ENCODE results near the gene PIGN. TPM values are rescaled to one million over a fixed set of nuclear protein-coding genes. Genes with fewer than 3 reads are reported as not detected.

The PIGN gene
- total RNA-seq, 1 experiment from 2014 or later, result 29.5 TPM

- H3K27me3 Mint-ChIP-seq (ENCODE audit: insufficient read depth, unreplicated experiment), result no peaks in the 10 kb centered on the region
- BruUV-seq (replicated peaks), result no TSS peak
- H3K4me1 Mint-ChIP-seq (ENCODE audit: insufficient read depth, unreplicated experiment), result no peaks in the 10 kb centered on the region
- no peak for TF ChIP-seq CTCF (IDR thresholded peaks at IDR 0.05; ENCODE audit: unreplicated experiment)
- CTCF ChIA-PET, result interaction anchor here (1.0 kb wide), 1 partner anchor 14 kb away, joined by 3 read pairs; no protein-coding TSS in a partner anchor
- DNase-seq (ENCODE audit: unreplicated experiment), result no peak
- no peak overlapping the region for H3K4me3 Mint-ChIP-seq (ENCODE audit: unreplicated experiment)
- peaks cover 8% of the 10 kb centered on the region for H3K9me3 Mint-ChIP-seq (ENCODE audit: unreplicated experiment)
- intact Hi-C loops (cut with micrococcal nuclease), result no loop called here
- H3K36me3 Mint-ChIP-seq (ENCODE audit: insufficient read depth, unreplicated experiment), result peaks cover 11% of the 10 kb centered on the region
- POLR2A ChIA-PET, result no interaction called here
- H3K27ac Mint-ChIP-seq (ENCODE audit: low read depth, unreplicated experiment), result no peak overlapping the region
These were observed 84.6 kb downstream of the PIGN start for GRCh38 chr18:62102221-62102620.

GRCh38 chr18:62101321-62101721, 85.5 kb downstream of the PIGN start:
- ChIA-PET POLR2A (no interaction called here), CTCF (interaction anchor here (1.0 to 1.8 kb wide), 2 partner anchors 13 to 465 kb away, joined by 3 to 4 read pairs; no protein-coding TSS in a partner anchor)
- no TSS peak for BruUV-seq (replicated peaks)
- Mint-ChIP-seq H3K4me3 (ENCODE audit: unreplicated experiment) (no peak overlapping the region), H3K4me1 (ENCODE audit: insufficient read depth, unreplicated experiment) (no peaks in the 10 kb centered on the region), H3K9me3 (ENCODE audit: unreplicated experiment) (peaks cover 8% of the 10 kb centered on the region), H3K36me3 (ENCODE audit: insufficient read depth, unreplicated experiment) (peaks cover 11% of the 10 kb centered on the region), H3K27me3 (ENCODE audit: insufficient read depth, unreplicated experiment) (no peaks in the 10 kb centered on the region), H3K27ac (ENCODE audit: low read depth, unreplicated experiment) (no peak overlapping the region)
- DNase-seq (ENCODE audit: unreplicated experiment), result no peak
- TF ChIP-seq CTCF (IDR thresholded peaks at IDR 0.05; ENCODE audit: unreplicated experiment), result no peak
- intact Hi-C loops (cut with micrococcal nuclease), result no loop called here

GRCh38 chr18:62098960-62099359, 87.9 kb downstream of the PIGN start:
- Mint-ChIP-seq H3K9me3 (ENCODE audit: unreplicated experiment) (peaks cover 8% of the 10 kb centered on the region), H3K27ac (ENCODE audit: low read depth, unreplicated experiment) (no peak overlapping the region), H3K36me3 (ENCODE audit: insufficient read depth, unreplicated experiment) (peaks cover 11% of the 10 kb centered on the region), H3K4me3 (ENCODE audit: unreplicated experiment) (no peak overlapping the region), H3K27me3 (ENCODE audit: insufficient read depth, unreplicated experiment) (no peaks in the 10 kb centered on the region), H3K4me1 (ENCODE audit: insufficient read depth, unreplicated experiment) (no peaks in the 10 kb centered on the region)
- no TSS peak for BruUV-seq (replicated peaks)
- no peak for TF ChIP-seq CTCF (IDR thresholded peaks at IDR 0.05; ENCODE audit: unreplicated experiment)
- CTCF ChIA-PET, result no interaction called here
- POLR2A ChIA-PET, result no interaction called here
- DNase-seq (ENCODE audit: unreplicated experiment), result no peak
- intact Hi-C loops (cut with micrococcal nuclease), result no loop called here

GRCh38 chr18:62097698-62098097, 89.2 kb downstream of the PIGN start:
- POLR2A ChIA-PET, result no interaction called here
- DNase-seq (ENCODE audit: unreplicated experiment), result no peak
- intact Hi-C loops (cut with micrococcal nuclease), result no loop called here
- Mint-ChIP-seq H3K27ac (ENCODE audit: low read depth, unreplicated experiment) (no peak overlapping the region), H3K4me1 (ENCODE audit: insufficient read depth, unreplicated experiment) (no peaks in the 10 kb centered on the region), H3K27me3 (ENCODE audit: insufficient read depth, unreplicated experiment) (no peaks in the 10 kb centered on the region), H3K4me3 (ENCODE audit: unreplicated experiment) (no peak overlapping the region), H3K9me3 (ENCODE audit: unreplicated experiment) (peaks cover 8% of the 10 kb centered on the region), H3K36me3 (ENCODE audit: insufficient read depth, unreplicated experiment) (peaks cover 11% of the 10 kb centered on the region)
- CTCF ChIA-PET, result no interaction called here
- no TSS peak for BruUV-seq (replicated peaks)
- TF ChIP-seq CTCF (IDR thresholded peaks at IDR 0.05; ENCODE audit: unreplicated experiment), result no peak

Measured in MCF 10A (cell line).